Effector memory CD8-positive, alpha-beta T cell (primary cell): ENCODE data around the gene YIPF3.

Experiments
- ATAC-seq: fragments of 150-1000 bp; cut with Tn5 transposase; replicated peaks from 2 replicates; pipeline ENCODE4 v1.10.0; 2021; ENCODE audit warnings: mild to moderate bottlenecking, moderate library complexity
- DNase-seq, 3 experiments: peaks; one replicate each; pipeline ENCODE4 v3.0.0; 2021
- H3K27ac Mint-ChIP-seq, 2 donors: one replicate each; pipeline ENCODE4 v1.8.0; 2022; ENCODE audit warnings: mild to moderate bottlenecking in 2 of 2, mixed read lengths in 2 of 2, moderate library complexity in 2 of 2
- H3K27me3 Mint-ChIP-seq, 2 donors: one replicate each; pipeline ENCODE4 v1.8.0; 2022; ENCODE audit warnings: mixed read lengths in 2 of 2
- H3K36me3 Mint-ChIP-seq: one replicate; pipeline ENCODE4 v1.8.0; 2022; ENCODE audit warnings: mild to moderate bottlenecking, moderate library complexity, mixed read lengths; ENCODE audit not compliant: insufficient read depth
- H3K4me1 Mint-ChIP-seq, 2 donors: one replicate each; pipeline ENCODE4 v1.8.0; 2022; ENCODE audit warnings: low read depth in 2 of 2, mixed read lengths in 2 of 2
- H3K4me3 Mint-ChIP-seq, 2 donors: one replicate each; pipeline ENCODE4 v1.8.0; 2022; ENCODE audit warnings: mild to moderate bottlenecking in 2 of 2, mixed read lengths in 2 of 2, moderate library complexity in 2 of 2
- H3K9me3 Mint-ChIP-seq, 2 donors: one replicate each; pipeline ENCODE4 v1.8.0; 2022; ENCODE audit warnings: mixed read lengths in 2 of 2

YIPF3 gene

GRCh38 chr6:43521836-43522235 is 5.1 kb upstream of the YIPF3 start:
- no peak for ATAC-seq

GRCh38 chr6:43520097-43520496 is 3.4 kb upstream of the YIPF3 start:
- Mint-ChIP-seq H3K9me3 (no peaks in the 10 kb centered on the region), H3K4me1 (peaks cover 10 to 13% of the 10 kb centered on the region in 2 donors), H3K36me3 (peaks cover 48% of the 10 kb centered on the region), H3K27ac (no peak overlapping the region), H3K4me3 (no peak overlapping the region), H3K27me3 (no peaks in the 10 kb centered on the region)
- ATAC-seq (no peak), DNase-seq (no peak)

More at GRCh38 chr6:43521836-43522235, 5.1 kb upstream of the YIPF3 start:
- no peaks in the 10 kb centered on the region for H3K9me3 Mint-ChIP-seq
- H3K4me3 Mint-ChIP-seq = no peak overlapping the region
- no peak overlapping the region for H3K27ac Mint-ChIP-seq
- DNase-seq = no peak
- H3K4me1 Mint-ChIP-seq = no peaks in the 10 kb centered on the region
- peaks cover 50% of the 10 kb centered on the region for H3K36me3 Mint-ChIP-seq
- no peaks in the 10 kb centered on the region for H3K27me3 Mint-ChIP-seq

- H3K9me3 Mint-ChIP-seq = no peaks in the 10 kb centered on the region
- no peaks in the 10 kb centered on the region for H3K27me3 Mint-ChIP-seq
- H3K4me1 Mint-ChIP-seq = peaks cover 22 to 28% of the 10 kb centered on the region in 2 donors
- ATAC-seq (peak; percentile 2), DNase-seq (no peak)
- H3K27ac Mint-ChIP-seq = no peak overlapping the region
- H3K4me3 Mint-ChIP-seq = no peak overlapping the region
- H3K36me3 Mint-ChIP-seq = peaks cover 50% of the 10 kb centered on the region
Measured at GRCh38 chr6:43517505-43518357, 1.0 kb upstream of the YIPF3 start.

- H3K27ac Mint-ChIP-seq = no peak overlapping the region
- H3K4me3 Mint-ChIP-seq = no peak overlapping the region
- H3K9me3 Mint-ChIP-seq = no peaks in the 10 kb centered on the region
- peaks cover 37% of the 10 kb centered on the region for H3K36me3 Mint-ChIP-seq
- peaks cover 27 to 31% of the 10 kb centered on the region in 2 donors for H3K4me1 Mint-ChIP-seq
- DNase-seq (no peak), ATAC-seq (peak; percentile 5)
- no peaks in the 10 kb centered on the region for H3K27me3 Mint-ChIP-seq
Measured at GRCh38 chr6:43516367-43516696, 394 bp downstream of the YIPF3 start.

GRCh38 chr6:43515808-43516207 is 918 bp downstream of the YIPF3 start:
- ATAC-seq (no peak), DNase-seq (no peak)
- no peak overlapping the region for H3K4me3 Mint-ChIP-seq
- H3K4me1 Mint-ChIP-seq = peaks cover 28 to 31% of the 10 kb centered on the region in 2 donors
- H3K27ac Mint-ChIP-seq = peak overlapping the region in 1 of 2 donors; percentile 52
- no peaks in the 10 kb centered on the region for H3K9me3 Mint-ChIP-seq
- peaks cover 34% of the 10 kb centered on the region for H3K36me3 Mint-ChIP-seq
- H3K27me3 Mint-ChIP-seq = no peaks in the 10 kb centered on the region

GRCh38 chr6:43511824-43512415 is 4.8 kb downstream of the YIPF3 start:
- DNase-seq = no peak
- Mint-ChIP-seq H3K27ac (peak overlapping the region in 1 of 2 donors; percentile 78), H3K4me3 (no peak overlapping the region), H3K36me3 (peaks cover 37% of the 10 kb centered on the region), H3K27me3 (peaks cover 14 to 26% of the 10 kb centered on the region in 2 donors), H3K4me1 (peaks cover 36 to 47% of the 10 kb centered on the region in 2 donors), H3K9me3 (no peaks in the 10 kb centered on the region)
- ATAC-seq = no peak

GRCh38 chr6:43510827-43511163 is 5.9 kb downstream of the YIPF3 start:
- Mint-ChIP-seq H3K27me3 (peaks cover 14 to 26% of the 10 kb centered on the region in 2 donors), H3K27ac (peak overlapping the region in 1 of 2 donors; percentile 86), H3K9me3 (no peaks in the 10 kb centered on the region), H3K4me1 (peaks cover 37 to 52% of the 10 kb centered on the region in 2 donors), H3K36me3 (peaks cover 43% of the 10 kb centered on the region), H3K4me3 (peak overlapping the region; percentile 87 to 88)
- ATAC-seq = no peak
- no peak for DNase-seq

GRCh38 chr6:43509984-43510826 is 6.5 kb downstream of the YIPF3 start, which contains the start of gene LRRC73:
Gene LRRC73 (minus strand): TSS chr6:43510346. CDS start chr6:43509785, 561 bp downstream.
- Mint-ChIP-seq H3K27me3 (peaks cover 14 to 26% of the 10 kb centered on the region in 2 donors), H3K9me3 (no peaks in the 10 kb centered on the region), H3K36me3 (peaks cover 42% of the 10 kb centered on the region), H3K4me3 (peak within 1 kb of the TSS; percentile 87 to 88), H3K27ac (peak within 1 kb of the TSS; percentile 2 to 86), H3K4me1 (peaks cover 31 to 47% of the 10 kb centered on the region in 2 donors)
- DNase-seq = peak; percentile 73 to 80 (median 77)
- ATAC-seq = peak; percentile 79

- H3K36me3 Mint-ChIP-seq = peaks cover 38% of the 10 kb centered on the region
- peaks cover 14 to 26% of the 10 kb centered on the region in 2 donors for H3K27me3 Mint-ChIP-seq
- peaks cover 23 to 40% of the 10 kb centered on the region in 2 donors for H3K4me1 Mint-ChIP-seq
- ATAC-seq (no peak), DNase-seq (no peak)
- H3K9me3 Mint-ChIP-seq = no peaks in the 10 kb centered on the region
- H3K27ac Mint-ChIP-seq = peak overlapping the region; percentile 2 to 86
- H3K4me3 Mint-ChIP-seq = peak overlapping the region; percentile 87 to 88
Measured at GRCh38 chr6:43509142-43509983, 7.4 kb downstream of the YIPF3 start.

GRCh38 chr6:43508481-43509141 is 8.1 kb downstream of the YIPF3 start:
- no peak for ATAC-seq
- no peak for DNase-seq
- peaks cover 14 to 26% of the 10 kb centered on the region in 2 donors for H3K27me3 Mint-ChIP-seq
- no peaks in the 10 kb centered on the region for H3K9me3 Mint-ChIP-seq
- peak overlapping the region; percentile 2 to 86 for H3K27ac Mint-ChIP-seq
- peak overlapping the region; percentile 87 to 88 for H3K4me3 Mint-ChIP-seq
- H3K4me1 Mint-ChIP-seq = peaks cover 21 to 38% of the 10 kb centered on the region in 2 donors
- H3K36me3 Mint-ChIP-seq = peaks cover 36% of the 10 kb centered on the region

GRCh38 chr6:43506667-43507471 is 9.9 kb downstream of the YIPF3 start:
- peak; percentile 83 to 84 (median 83) for DNase-seq
- H3K36me3 Mint-ChIP-seq = peaks cover 30% of the 10 kb centered on the region
- ATAC-seq = peak; percentile 71
- H3K27ac Mint-ChIP-seq = peak overlapping the region; percentile 90 to 92
- H3K4me1 Mint-ChIP-seq = peaks cover 12 to 33% of the 10 kb centered on the region in 2 donors
- H3K9me3 Mint-ChIP-seq = no peaks in the 10 kb centered on the region
- peaks cover 14 to 26% of the 10 kb centered on the region in 2 donors for H3K27me3 Mint-ChIP-seq
- H3K4me3 Mint-ChIP-seq = no peak overlapping the region
